HepG2 (cell line): ENCODE data around the gene NAT9. TPM values are rescaled to one million over a fixed set of nuclear protein-coding genes. Genes with fewer than 3 reads are reported as not detected.

ENCODE experiments used
- ATM ChIP-seq: fragments of 450-650 bp; IDR thresholded peaks from 2 replicates; pipeline ENCODE4 v1.7.1; 2017; ENCODE audit warnings: mild to moderate bottlenecking, borderline replicate concordance
- BRCA1 ChIP-seq: sonication (generic); formaldehyde crosslinking; IDR thresholded peaks from 2 replicates; pipeline ENCODE4 v1.4.0; 2020; ENCODE audit warnings: missing genetic modification reagents
- DPF2 ChIP-seq: sonication (generic); formaldehyde crosslinking; IDR thresholded peaks from 2 replicates; pipeline ENCODE4 v1.4.0; 2020; ENCODE audit warnings: mild to moderate bottlenecking, low read depth, missing genetic modification reagents, borderline replicate concordance
- HCFC1 ChIP-seq: fragments of 150-350 bp; IDR thresholded peaks from 2 replicates; pipeline ENCODE4 v1.6.1; 2014; ENCODE audit warnings: low read depth, low read length
- KAT2B ChIP-seq: fragments of 150-350 bp; IDR thresholded peaks from 2 replicates; pipeline ENCODE4 v1.6.1; 2014; ENCODE audit warnings: low read depth, low read length, borderline replicate concordance
- KDM1A ChIP-seq: IDR thresholded peaks from 2 replicates; pipeline ENCODE4 v1.6.1; 2016; ENCODE audit warnings: missing compliant biosample characterization
- KDM4B ChIP-seq: sonication (generic); formaldehyde crosslinking; IDR thresholded peaks from 2 replicates; pipeline ENCODE4 v1.4.0; 2020; ENCODE audit warnings: missing genetic modification reagents
- MAFF ChIP-seq: IDR thresholded peaks from 2 replicates; pipeline ENCODE4 v1.6.1; 2011; ENCODE audit warnings: low read depth, low read length, improper control_type of control experiment
- MAFG ChIP-seq: sonication (generic); formaldehyde crosslinking; IDR thresholded peaks from 2 replicates; pipeline ENCODE4 v1.5.1; 2020; ENCODE audit warnings: mild to moderate bottlenecking, missing genetic modification reagents
- MLLT10 ChIP-seq: sonication (generic); formaldehyde crosslinking; IDR thresholded peaks from 2 replicates; pipeline ENCODE4 v1.4.0; 2020; ENCODE audit warnings: missing genetic modification reagents
- NFKBIZ ChIP-seq: IDR thresholded peaks from 2 replicates; pipeline ENCODE4 v1.6.1; 2018; ENCODE audit warnings: missing genetic modification reagents, missing compliant biosample characterization
- RAD21 ChIP-seq: fragments of 450-650 bp; formaldehyde crosslinking; IDR thresholded peaks from 2 replicates; pipeline ENCODE4 v1.5.0; 2020; ENCODE audit warnings: mild to moderate bottlenecking
- SMAD3 ChIP-seq: sonication (generic); formaldehyde crosslinking; IDR thresholded peaks from 2 replicates; pipeline ENCODE4 v1.4.0; 2020; ENCODE audit warnings: missing genetic modification reagents
- SMAD9 ChIP-seq: sonication (generic); formaldehyde crosslinking; IDR thresholded peaks from 2 replicates; pipeline ENCODE4 v1.5.1; 2020; ENCODE audit warnings: mild to moderate bottlenecking, missing genetic modification reagents
- SP1 ChIP-seq, 2 experiments: fragments of 450-650 bp in 1 of 2; sonication (generic) in 1 of 2; formaldehyde crosslinking in 1 of 2; IDR thresholded peaks; 2 replicates each; pipeline versions ENCODE4 v1.4.0 to v1.6.1; 2016 to 2020; ENCODE audit warnings: missing genetic modification reagents in 1 of 2
- SSRP1 ChIP-seq: IDR thresholded peaks from 2 replicates; pipeline ENCODE4 v1.6.1; 2016; ENCODE audit warnings: control low read depth
- TAF1 ChIP-seq: sonication (generic); formaldehyde crosslinking; IDR thresholded peaks from 2 replicates; pipeline ENCODE4 v1.4.0; 2020; ENCODE audit warnings: missing genetic modification reagents
- TOE1 ChIP-seq: sonication (generic); formaldehyde crosslinking; IDR thresholded peaks from 2 replicates; pipeline ENCODE4 v1.4.0; 2020; ENCODE audit warnings: mild to moderate bottlenecking, missing genetic modification reagents
- YEATS4 ChIP-seq: sonication (generic); formaldehyde crosslinking; IDR thresholded peaks from 2 replicates; pipeline ENCODE4 v1.4.0; 2020; ENCODE audit warnings: missing genetic modification reagents, borderline replicate concordance
- ZFYVE20 ChIP-seq: sonication (generic); formaldehyde crosslinking; IDR thresholded peaks from 2 replicates; pipeline ENCODE4 v1.8.0; 2023; ENCODE audit warnings: low read depth, mild to moderate bottlenecking, moderate library complexity, missing genetic modification reagents, borderline replicate concordance
- ZMAT3 ChIP-seq: sonication (generic); formaldehyde crosslinking; conservative IDR thresholded peaks from 2 replicates; pipeline ENCODE4 v1.7.0; 2021; ENCODE audit warnings: missing genetic modification reagents
- ZNF12 ChIP-seq: sonication (generic); formaldehyde crosslinking; IDR thresholded peaks from 2 replicates; pipeline ENCODE4 v1.5.0; 2020; ENCODE audit warnings: missing genetic modification reagents
- ZNF136 ChIP-seq: sonication (generic); formaldehyde crosslinking; IDR thresholded peaks from 2 replicates; pipeline ENCODE4 v1.8.1; 2022; ENCODE audit warnings: low read depth, mild to moderate bottlenecking, moderate library complexity, missing genetic modification reagents
- ZNF256 ChIP-seq: sonication (generic); formaldehyde crosslinking; conservative IDR thresholded peaks from 2 replicates; pipeline ENCODE4 v1.4.0; 2020; ENCODE audit warnings: missing genetic modification reagents
- ZNF282 ChIP-seq: fragments of 450-650 bp; IDR thresholded peaks from 2 replicates; pipeline ENCODE4 v1.6.1; 2018; ENCODE audit not compliant: partially characterized antibody
- ZNF430 ChIP-seq: sonication (generic); formaldehyde crosslinking; IDR thresholded peaks from 2 replicates; pipeline ENCODE4 v1.9.0; 2021; ENCODE audit warnings: mild to moderate bottlenecking, missing genetic modification reagents
- ZNF451 ChIP-seq: sonication (generic); formaldehyde crosslinking; IDR thresholded peaks from 2 replicates; pipeline ENCODE4 v1.5.0; 2020; ENCODE audit warnings: mild to moderate bottlenecking, missing genetic modification reagents
- ZNF530 ChIP-seq: sonication (generic); formaldehyde crosslinking; IDR thresholded peaks from 2 replicates; pipeline ENCODE4 v1.5.0; 2020; ENCODE audit warnings: low read depth, mild to moderate bottlenecking, missing genetic modification reagents
- ZNF619 ChIP-seq: sonication (generic); formaldehyde crosslinking; IDR thresholded peaks from 2 replicates; pipeline ENCODE4 v1.4.0; 2020; ENCODE audit warnings: mild to moderate bottlenecking, missing genetic modification reagents
- ZNF761 ChIP-seq: sonication (generic); formaldehyde crosslinking; conservative IDR thresholded peaks from 2 replicates; pipeline ENCODE4 v1.4.0; 2020; ENCODE audit warnings: mild to moderate bottlenecking, missing genetic modification reagents
- ZNF772 ChIP-seq: sonication (generic); formaldehyde crosslinking; IDR thresholded peaks from 2 replicates; pipeline ENCODE4 v1.5.0; 2020; ENCODE audit warnings: mild to moderate bottlenecking, missing genetic modification reagents
- ZNF780A ChIP-seq: sonication (generic); formaldehyde crosslinking; IDR thresholded peaks from 2 replicates; pipeline ENCODE4 v1.8.0; 2022; ENCODE audit warnings: mild to moderate bottlenecking, missing genetic modification reagents, moderate library complexity
- ZSCAN31 ChIP-seq: sonication (generic); formaldehyde crosslinking; IDR thresholded peaks from 2 replicates; pipeline ENCODE4 v1.5.0; 2020; ENCODE audit warnings: low read depth, mild to moderate bottlenecking, missing genetic modification reagents
- polyA plus RNA-seq, 8 experiments: library from polyadenylated mRNA; depleted of rRNA in 3 of 8; stranded (reverse) in 7 of 8; unstranded in 1 of 8; fragments of >200 nt; fragmentation: Illumina TruSeq in 4 of 8; extraction: Trizol in 4 of 8; gene quantifications; 2 replicates each; pipeline versions ENCODE4 v1.2.1 to v1.2.3, GENCODE V29; 2011 to 2016; ENCODE audit warnings: low read depth in 4 of 8, missing spikeins in 1 of 8, mixed read lengths in 1 of 8; ENCODE audit not compliant: insufficient read depth in 1 of 8
- total RNA-seq, 5 experiments: library from RNA; depleted of rRNA; stranded (reverse); fragments of >200 nt; fragmentation: Illumina TruSeq; extraction: Trizol; gene quantifications; 2 replicates each; pipeline ENCODE4 v1.2.3, GENCODE V29; 2016; ENCODE audit warnings: low read depth in 1 of 5
- TF ChIP-seq, protein P1 (sequence below): IDR thresholded peaks from 2 replicates; pipeline ENCODE4 v1.6.1; 2018; ENCODE audit warnings: missing genetic modification reagents

Gene NAT9
- total and polyA plus RNA-seq, 2 of the 13 experiments (the other 11 are each of a cell fraction or from before 2014, with no cell fraction given): 39.7 to 44.2 TPM

DNA sequence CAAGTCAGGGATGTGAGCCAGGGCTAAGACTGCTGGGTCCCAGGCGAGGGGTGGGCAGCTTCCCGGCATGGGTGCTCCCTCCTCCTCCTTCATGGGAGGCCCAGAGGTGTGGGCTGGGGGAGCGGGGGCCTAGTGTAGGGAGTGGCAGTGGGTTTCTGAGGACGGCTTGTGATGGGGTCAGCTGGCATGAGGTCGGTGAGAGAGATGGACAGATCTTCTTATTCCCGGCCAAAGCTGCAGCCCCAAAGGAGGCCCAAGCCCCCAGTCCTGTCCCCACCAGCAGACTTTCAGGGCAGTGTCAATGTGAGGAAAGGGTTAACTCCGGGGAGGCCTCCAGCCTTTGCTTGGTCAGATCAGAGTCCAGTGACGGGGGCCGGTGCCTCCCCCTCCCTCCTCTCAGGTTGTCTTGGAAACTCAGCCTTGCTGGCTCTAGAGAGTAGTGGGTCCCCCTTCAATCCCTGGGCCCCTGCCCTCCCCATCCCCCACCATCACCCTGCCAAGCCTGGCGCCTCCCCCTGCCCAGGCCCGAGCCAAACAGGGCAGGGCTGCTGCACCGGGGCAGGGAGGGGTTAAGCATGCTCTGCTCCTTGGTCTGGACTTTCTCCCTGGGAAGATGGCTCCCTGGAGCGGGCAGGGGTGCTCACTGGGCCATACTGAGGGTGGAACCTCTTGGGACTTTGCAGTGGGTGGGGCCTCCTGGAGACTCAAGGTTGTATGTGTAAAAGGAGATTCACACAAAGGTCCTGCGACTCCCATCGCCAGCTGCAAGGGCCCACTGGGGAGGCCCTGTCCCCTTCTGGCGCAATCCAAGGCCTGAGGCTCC, 12.4 kb downstream of the NAT9 start (continued):
- TF ChIP-seq HCFC1 (no peak), TOE1 (CRISPR knock-in tag) (no peak), ATM (no peak), YEATS4 (CRISPR knock-in tag) (peak; percentile 75; the same call in 1 of the 2 replicates), SMAD3 (CRISPR knock-in tag) (peak; percentile 78), ZNF780A (CRISPR knock-in tag) (no peak), ZNF12 (CRISPR knock-in tag) (peak; percentile 66; the same call in 1 of the 2 replicates), ZMAT3 (CRISPR knock-in tag) (peak; percentile 80; the same call in 1 of the 2 replicates), ZNF451 (0 out of 2 replicates have a peak, but pooled peaks have one; percentile 25), KAT2B (no peak), ZNF772 (CRISPR knock-in tag) (peak; percentile 54), KDM4B (CRISPR knock-in tag) (no peak; the same call in none of the 2 replicates), ZNF136 (CRISPR knock-in tag) (no peak), ZNF530 (CRISPR knock-in tag) (no peak), SMAD9 (CRISPR knock-in tag) (no peak), MAFG (CRISPR knock-in tag) (no peak), BRCA1 (CRISPR knock-in tag) (0 out of 2 replicates have a peak, but pooled peaks have one; percentile 27), SP1 (IDR thresholded peaks at IDR 0.05) (no peak), SP1 (CRISPR knock-in tag; IDR thresholded peaks at IDR 0.05) (peak; percentile 64; the same call in 1 of the 2 replicates), ZFYVE20 (CRISPR knock-in tag) (no peak), ZNF619 (peak; percentile 93; the same call in 1 of the 2 replicates), NFKBIZ (CRISPR knock-in tag) (peak; percentile 86), MLLT10 (CRISPR knock-in tag) (no peak), KDM1A (CRISPR knock-in tag) (peak; percentile 28; the same call in 1 of the 2 replicates), SSRP1 (CRISPR knock-in tag) (no peak; the same call in 1 of the 2 replicates), ZSCAN31 (CRISPR knock-in tag) (peak; percentile 70; the same call in 1 of the 2 replicates), ZNF256 (CRISPR knock-in tag) (no peak; the same call in 1 of the 2 replicates), TAF1 (CRISPR knock-in tag) (peak; percentile 48; the same call in 1 of the 2 replicates), DPF2 (CRISPR knock-in tag) (peak; percentile 54), ZNF430 (CRISPR knock-in tag) (peak; percentile 89), MAFF (no peak), ZNF282 (no peak), RAD21 (CRISPR knock-in tag) (peak; percentile 24; the same call in 1 of the 2 replicates), ZNF761 (CRISPR knock-in tag) (no peak)
- TF ChIP-seq, protein P1, sequence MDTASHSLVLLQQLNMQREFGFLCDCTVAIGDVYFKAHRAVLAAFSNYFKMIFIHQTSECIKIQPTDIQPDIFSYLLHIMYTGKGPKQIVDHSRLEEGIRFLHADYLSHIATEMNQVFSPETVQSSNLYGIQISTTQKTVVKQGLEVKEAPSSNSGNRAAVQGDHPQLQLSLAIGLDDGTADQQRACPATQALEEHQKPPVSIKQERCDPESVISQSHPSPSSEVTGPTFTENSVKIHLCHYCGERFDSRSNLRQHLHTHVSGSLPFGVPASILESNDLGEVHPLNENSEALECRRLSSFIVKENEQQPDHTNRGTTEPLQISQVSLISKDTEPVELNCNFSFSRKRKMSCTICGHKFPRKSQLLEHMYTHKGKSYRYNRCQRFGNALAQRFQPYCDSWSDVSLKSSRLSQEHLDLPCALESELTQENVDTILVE: peak; percentile 35; the same call in 1 of the 2 replicates
